Measurements from ENCODE around the gene IRF2BP1.

IRF2BP1 gene

DNA sequence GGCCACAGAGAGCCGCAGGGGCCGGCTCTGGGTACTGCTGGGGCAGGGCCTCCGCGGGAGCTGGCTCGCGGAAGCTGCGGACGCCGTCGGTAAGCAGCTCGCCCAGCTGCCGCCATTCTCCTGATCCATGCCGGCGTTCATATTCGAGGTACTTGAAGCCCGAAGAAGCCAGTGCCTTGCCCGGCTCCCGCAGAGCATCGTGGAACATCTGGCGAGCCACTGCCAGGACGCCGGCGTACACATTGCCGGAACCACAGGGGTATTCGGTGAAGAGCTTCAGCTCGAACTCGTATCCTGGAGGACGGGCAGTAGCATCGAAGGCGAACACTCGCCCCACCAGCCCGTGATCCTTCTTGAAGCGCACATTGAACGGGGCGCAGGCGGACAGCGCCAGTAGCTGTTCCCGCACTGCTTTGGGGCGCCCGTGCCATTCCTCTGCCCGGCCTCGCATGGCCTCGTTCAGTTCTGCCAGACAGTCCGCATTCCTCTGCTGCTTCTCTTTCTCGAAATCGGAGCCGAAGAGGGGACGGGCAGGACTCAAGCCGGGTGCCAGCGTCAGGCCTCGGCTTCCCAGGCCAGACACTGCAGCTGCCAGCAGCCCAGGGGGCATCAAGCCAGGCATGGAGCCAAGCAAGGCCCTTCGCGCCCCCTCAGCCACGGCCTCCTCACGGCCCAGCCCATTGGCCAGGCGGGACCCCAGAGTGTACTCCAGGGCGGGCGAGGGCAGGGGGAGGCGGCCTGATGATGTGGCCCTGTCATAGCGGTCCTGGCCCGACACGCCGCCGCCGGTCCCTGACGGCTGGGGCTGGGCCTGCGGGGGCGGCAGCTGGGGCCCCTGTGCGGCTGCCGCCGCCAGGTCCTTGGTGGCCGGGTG is 1.0 kb downstream of the IRF2BP1 start:
- peak; percentile 39 for DNase-seq
- Mint-ChIP-seq H3K27ac (no peak overlapping the region), H3K4me3 (peak overlapping the region; percentile 71)

DNA sequence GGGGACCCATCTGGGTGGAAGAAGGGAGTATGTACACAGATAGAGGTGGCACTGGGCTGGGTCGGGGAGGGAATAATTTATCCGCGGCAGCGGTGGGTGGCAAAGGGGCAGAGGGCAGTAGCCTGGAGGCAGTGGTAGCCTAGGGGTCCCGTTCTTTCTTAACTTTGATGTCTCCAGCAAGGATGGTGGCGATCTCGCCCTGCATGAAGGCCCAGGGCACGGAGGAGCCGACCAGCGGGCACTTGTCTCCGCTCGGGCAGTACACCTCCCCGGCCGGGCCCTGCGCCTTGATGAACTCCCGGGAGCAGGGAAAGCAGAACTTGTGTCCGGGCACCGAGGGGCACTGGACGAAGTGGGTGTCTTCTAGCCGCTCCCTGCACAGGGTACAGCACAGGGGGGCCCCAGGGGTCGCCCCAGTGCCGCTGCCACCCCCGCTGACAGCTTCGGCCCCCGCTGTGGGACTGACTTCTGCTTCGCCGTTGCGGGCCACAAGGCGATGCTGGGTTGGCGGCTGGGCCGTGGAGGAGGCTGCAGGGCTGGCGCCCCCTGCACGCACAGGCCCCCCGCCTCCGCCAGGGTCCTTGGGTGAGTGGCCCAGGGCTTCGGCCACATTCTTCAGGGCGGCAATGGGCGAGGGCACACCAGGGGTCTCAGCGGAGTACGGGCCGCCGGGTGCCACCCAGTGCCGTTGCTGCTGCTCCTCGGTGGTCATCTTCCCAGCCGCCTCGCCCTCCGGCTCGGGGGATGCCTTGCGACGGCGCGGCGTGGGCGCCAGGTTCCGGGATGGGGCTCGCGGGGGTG is 1.9 kb downstream of the IRF2BP1 start:
- TF ChIP-seq, protein P1, sequence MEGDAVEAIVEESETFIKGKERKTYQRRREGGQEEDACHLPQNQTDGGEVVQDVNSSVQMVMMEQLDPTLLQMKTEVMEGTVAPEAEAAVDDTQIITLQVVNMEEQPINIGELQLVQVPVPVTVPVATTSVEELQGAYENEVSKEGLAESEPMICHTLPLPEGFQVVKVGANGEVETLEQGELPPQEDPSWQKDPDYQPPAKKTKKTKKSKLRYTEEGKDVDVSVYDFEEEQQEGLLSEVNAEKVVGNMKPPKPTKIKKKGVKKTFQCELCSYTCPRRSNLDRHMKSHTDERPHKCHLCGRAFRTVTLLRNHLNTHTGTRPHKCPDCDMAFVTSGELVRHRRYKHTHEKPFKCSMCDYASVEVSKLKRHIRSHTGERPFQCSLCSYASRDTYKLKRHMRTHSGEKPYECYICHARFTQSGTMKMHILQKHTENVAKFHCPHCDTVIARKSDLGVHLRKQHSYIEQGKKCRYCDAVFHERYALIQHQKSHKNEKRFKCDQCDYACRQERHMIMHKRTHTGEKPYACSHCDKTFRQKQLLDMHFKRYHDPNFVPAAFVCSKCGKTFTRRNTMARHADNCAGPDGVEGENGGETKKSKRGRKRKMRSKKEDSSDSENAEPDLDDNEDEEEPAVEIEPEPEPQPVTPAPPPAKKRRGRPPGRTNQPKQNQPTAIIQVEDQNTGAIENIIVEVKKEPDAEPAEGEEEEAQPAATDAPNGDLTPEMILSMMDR (IDR thresholded peaks at IDR 0.05): no peak
- no peak for DNase-seq
- H3K36me3 Mint-ChIP-seq (ENCODE audit: low read depth): peaks cover 5% of the 10 kb centered on the region
- H3K9me3 Mint-ChIP-seq: no peaks in the 10 kb centered on the region
- H3K27me3 Mint-ChIP-seq (ENCODE audit: low read depth, poor library complexity): peaks cover 4% of the 10 kb centered on the region
- no peak overlapping the region for H3K27ac Mint-ChIP-seq
- H3K4me3 Mint-ChIP-seq: peak overlapping the region; percentile 77
- H3K4me1 Mint-ChIP-seq: peaks cover 35% of the 10 kb centered on the region

More for the DNA sequence above, 1.0 kb downstream of the IRF2BP1 start:
- H3K4me1 Mint-ChIP-seq: peaks cover 35% of the 10 kb centered on the region
- TF ChIP-seq, protein P1 (IDR thresholded peaks at IDR 0.05): no peak
- H3K9me3 Mint-ChIP-seq: no peaks in the 10 kb centered on the region
- peaks cover 5% of the 10 kb centered on the region for H3K36me3 Mint-ChIP-seq (ENCODE audit: low read depth)
- peaks cover 1% of the 10 kb centered on the region for H3K27me3 Mint-ChIP-seq (ENCODE audit: low read depth, poor library complexity)

DNA sequence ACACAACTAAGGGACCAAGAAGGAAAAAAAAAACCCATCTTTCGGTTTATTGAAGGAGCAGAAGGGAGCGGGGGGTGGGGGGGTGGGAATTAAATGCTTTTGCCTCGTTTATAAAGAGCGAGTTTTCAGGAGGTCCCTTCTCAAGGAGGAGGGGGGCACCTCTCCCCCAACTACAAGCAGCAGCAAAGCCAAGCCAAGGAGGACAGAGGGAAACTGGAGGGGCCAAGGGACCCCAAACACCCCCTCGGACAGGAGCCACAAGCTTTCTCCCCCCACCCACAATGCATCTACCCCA is 2.4 kb downstream of the IRF2BP1 start:
- Mint-ChIP-seq H3K36me3 (ENCODE audit: low read depth) (peaks cover 5% of the 10 kb centered on the region), H3K4me3 (peak overlapping the region; percentile 77), H3K27me3 (ENCODE audit: low read depth, poor library complexity) (peaks cover 4% of the 10 kb centered on the region), H3K27ac (no peak overlapping the region), H3K9me3 (no peaks in the 10 kb centered on the region), H3K4me1 (peaks cover 39% of the 10 kb centered on the region)
- no peak for DNase-seq
- TF ChIP-seq, protein P1 (IDR thresholded peaks at IDR 0.05): peak; percentile 11

DNA sequence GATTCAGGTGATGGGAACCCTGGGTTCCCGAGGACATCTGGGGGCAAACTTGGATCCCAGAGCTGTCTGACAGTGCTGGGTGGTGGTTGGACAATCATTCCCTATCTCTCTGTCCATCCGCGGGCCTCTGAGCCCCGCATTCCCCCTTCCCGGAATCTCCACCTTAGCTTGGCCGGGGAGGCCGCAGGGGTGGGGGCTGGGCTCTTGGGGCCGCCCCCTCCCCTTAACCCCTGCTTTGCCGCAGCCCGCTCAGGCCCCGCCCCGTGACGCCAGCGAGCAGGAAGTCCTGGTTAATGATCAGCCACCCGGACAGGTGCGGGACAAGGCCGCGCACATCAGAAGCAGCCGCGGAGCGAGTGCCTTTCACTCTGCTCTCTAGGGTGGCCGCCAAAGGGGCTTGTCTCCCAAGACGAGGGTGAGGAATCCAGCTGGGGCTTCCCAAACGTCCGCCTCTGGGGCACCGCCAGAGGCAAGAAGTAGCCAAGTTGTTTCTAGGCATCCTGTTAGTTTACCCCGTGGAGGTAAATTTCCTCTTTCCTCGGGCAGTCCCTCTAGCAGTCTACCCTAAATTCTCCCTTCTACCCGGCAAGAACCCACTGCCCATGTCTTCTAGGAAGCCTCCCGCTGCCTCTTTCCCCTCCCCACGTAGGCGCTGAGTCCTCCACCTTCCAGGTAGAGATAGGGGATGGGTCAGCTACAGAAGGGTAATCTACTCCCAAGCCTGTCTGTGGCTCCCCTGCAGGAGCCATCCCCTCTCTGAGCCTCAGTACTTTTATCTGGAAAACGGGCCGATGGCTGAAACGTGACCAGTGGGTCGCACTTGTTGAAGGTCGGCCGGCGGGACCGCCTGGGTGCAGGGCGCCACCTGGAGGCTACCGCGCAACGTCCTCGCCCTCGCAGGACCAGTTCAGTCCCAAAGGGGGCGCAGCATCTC is 3.0 kb downstream of the IRF2BP1 start:
- H3K27ac Mint-ChIP-seq: peak overlapping the region; percentile 60
- DNase-seq: peak; percentile 87
- H3K4me3 Mint-ChIP-seq: peak overlapping the region; percentile 77
- peaks cover 4% of the 10 kb centered on the region for H3K27me3 Mint-ChIP-seq (ENCODE audit: low read depth, poor library complexity)
- TF ChIP-seq, protein P1 (IDR thresholded peaks at IDR 0.05): peak; percentile 84
- peaks cover 44% of the 10 kb centered on the region for H3K4me1 Mint-ChIP-seq
- no peaks in the 10 kb centered on the region for H3K9me3 Mint-ChIP-seq
- peaks cover 5% of the 10 kb centered on the region for H3K36me3 Mint-ChIP-seq (ENCODE audit: low read depth)

DNA sequence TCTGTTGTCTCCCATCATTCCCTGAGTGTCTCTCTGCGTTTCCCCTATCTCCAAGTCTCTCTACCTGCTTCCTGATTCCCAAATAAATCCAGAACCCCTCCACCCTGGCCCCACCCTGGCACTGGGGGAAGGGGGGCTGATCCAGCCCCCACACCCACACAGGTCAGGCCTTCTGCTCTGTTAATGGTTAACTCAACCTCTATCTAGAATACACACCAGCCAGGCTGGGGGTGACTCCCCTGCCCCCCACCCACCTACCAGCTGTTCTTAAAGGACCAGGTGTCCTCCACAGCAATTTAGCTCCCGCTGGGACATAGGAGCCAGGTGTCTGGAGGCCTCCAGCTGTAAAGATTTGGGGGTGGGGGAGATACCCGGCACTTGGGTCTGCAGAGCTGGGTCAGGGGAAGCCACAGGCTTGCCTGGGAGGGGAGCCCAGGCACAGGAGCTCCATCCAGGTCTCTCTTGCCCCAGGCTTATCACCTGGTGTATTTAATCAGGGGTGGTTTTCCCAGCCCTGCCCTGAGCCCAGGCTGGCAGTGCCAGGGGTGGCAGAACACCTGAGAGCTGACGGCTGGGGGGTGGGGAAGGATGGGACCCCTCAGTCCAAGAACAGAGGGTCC is 3.9 kb downstream of the IRF2BP1 start:
- no peak for DNase-seq
- Mint-ChIP-seq H3K36me3 (ENCODE audit: low read depth) (peaks cover 5% of the 10 kb centered on the region), H3K27ac (no peak overlapping the region), H3K4me3 (no peak overlapping the region), H3K4me1 (peaks cover 49% of the 10 kb centered on the region), H3K9me3 (no peaks in the 10 kb centered on the region), H3K27me3 (ENCODE audit: low read depth, poor library complexity) (peaks cover 4% of the 10 kb centered on the region)
- TF ChIP-seq, protein P1 (IDR thresholded peaks at IDR 0.05): no peak

Measured in nephron progenitor cell (in vitro differentiated cells).